ENCODE results near the gene SPACA9. TPM values are rescaled to one million over a fixed set of nuclear protein-coding genes. Genes with fewer than 3 reads are reported as not detected.

SPACA9 gene
- 1.2 and 2.6 TPM in 2 replicates for total RNA-seq

GRCh38 chr9:132878695-132879456, at the start of gene SPACA9:
Gene SPACA9 (plus strand): TSS chr9:132878898. CDS start chr9:132883948, 5,050 bp downstream.

GRCh38 chr9:132877824-132878694, 639 bp upstream of the SPACA9 start, which contains the start of gene AK8:
Gene AK8 (minus strand): TSS chr9:132878284. CDS start chr9:132878255, 29 bp downstream.

Other genes starting within 250 kb of the SPACA9 start
- gene DDX31, start 208.9 kb upstream of the SPACA9 start, total RNA-seq, result 15.7 and 19.6 TPM in 2 replicates
- 27.7 and 29.1 TPM in 2 replicates for gene GTF3C4, start 208.4 kb upstream of the SPACA9 start, total RNA-seq
- 0.10 TPM in 1 of 2 replicates, not detected in the other for gene AK8, start 614 bp upstream of the SPACA9 start, total RNA-seq
- gene TSC1, start 65.7 kb downstream of the SPACA9 start, total RNA-seq, result 49.3 and 53.6 TPM in 2 replicates
- not detected in 2 replicates for gene GFI1B, start 99.8 kb downstream of the SPACA9 start, total RNA-seq
- 66.3 TPM in 2 replicates for gene GTF3C5, start 152.1 kb downstream of the SPACA9 start, total RNA-seq
- under 0.01 and 0.29 TPM in 2 replicates for gene CEL, start 183.1 kb downstream of the SPACA9 start, total RNA-seq
- gene RALGDS, start 242.3 kb downstream of the SPACA9 start, total RNA-seq, result 61.5 and 67.6 TPM in 2 replicates